ENCODE data around the gene FOXRED1.

DNA sequence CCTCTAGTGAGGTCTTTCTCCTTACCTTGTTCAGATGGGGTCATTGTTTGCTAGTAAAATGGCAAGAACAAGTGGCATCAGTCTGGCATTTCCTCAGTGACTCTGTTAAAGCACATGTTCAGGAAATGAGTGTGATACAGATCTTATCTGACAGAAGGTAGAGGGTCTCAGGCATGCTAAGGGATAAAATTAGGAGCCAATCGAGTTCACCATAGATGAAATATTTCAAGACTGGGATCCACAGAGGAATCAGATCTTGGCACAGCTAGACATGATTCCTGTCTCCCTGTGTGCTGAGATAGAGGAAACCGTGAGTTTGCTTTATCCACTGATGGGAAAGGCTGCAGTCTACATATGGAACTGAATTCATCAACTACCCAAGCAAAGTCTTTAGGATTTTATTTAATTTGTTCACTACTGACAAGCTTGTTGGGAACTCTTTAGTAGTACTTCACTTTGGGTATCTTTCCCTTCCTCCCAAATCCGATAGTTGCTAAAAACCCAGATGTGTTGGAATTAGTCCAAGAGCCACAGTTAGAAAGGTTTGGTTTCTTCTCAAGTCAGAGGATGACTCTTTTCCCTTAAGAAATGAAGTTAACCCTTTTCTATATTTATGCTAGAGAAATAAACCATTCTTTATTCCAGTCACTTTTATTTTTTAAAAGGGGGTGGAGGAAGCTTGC, 39.0 kb upstream of the FOXRED1 start:
- no peak for TF ChIP-seq EZH2 (IDR thresholded peaks at IDR 0.05; ENCODE audit: low read length)
- TF ChIP-seq, protein P1, sequence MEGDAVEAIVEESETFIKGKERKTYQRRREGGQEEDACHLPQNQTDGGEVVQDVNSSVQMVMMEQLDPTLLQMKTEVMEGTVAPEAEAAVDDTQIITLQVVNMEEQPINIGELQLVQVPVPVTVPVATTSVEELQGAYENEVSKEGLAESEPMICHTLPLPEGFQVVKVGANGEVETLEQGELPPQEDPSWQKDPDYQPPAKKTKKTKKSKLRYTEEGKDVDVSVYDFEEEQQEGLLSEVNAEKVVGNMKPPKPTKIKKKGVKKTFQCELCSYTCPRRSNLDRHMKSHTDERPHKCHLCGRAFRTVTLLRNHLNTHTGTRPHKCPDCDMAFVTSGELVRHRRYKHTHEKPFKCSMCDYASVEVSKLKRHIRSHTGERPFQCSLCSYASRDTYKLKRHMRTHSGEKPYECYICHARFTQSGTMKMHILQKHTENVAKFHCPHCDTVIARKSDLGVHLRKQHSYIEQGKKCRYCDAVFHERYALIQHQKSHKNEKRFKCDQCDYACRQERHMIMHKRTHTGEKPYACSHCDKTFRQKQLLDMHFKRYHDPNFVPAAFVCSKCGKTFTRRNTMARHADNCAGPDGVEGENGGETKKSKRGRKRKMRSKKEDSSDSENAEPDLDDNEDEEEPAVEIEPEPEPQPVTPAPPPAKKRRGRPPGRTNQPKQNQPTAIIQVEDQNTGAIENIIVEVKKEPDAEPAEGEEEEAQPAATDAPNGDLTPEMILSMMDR (optimal IDR thresholded peaks at IDR 0.05 in 1 of 3, IDR thresholded peaks at IDR 0.05 in 1 of 3, conservative IDR thresholded peaks at IDR 0.05 in 1 of 3; ENCODE audit: extremely low read depth in 1 of 3, insufficient read depth in 2 of 3, low read length in 3 of 3) = no peak

Measured in keratinocyte (primary cell).